SU-DHL-6 (cell line): ENCODE data around the gene CCDC182.

Experiments
- EZH2phosphoT487 ChIP-seq: fragments of 200-600 bp; sonication (generic), shearing (Covaris generic); conservative IDR thresholded peaks from 2 replicates; pipeline ENCODE4 v1.6.1; 2018; ENCODE audit warnings: mild to moderate bottlenecking, antibody characterized with exemption, low read length, moderate library complexity, mixed read lengths
- TF ChIP-seq, protein P1 (sequence below): fragments of 200-600 bp; sonication (generic); IDR thresholded peaks from one replicate; pipeline ENCODE4 v1.5.1; 2017; ENCODE audit warnings: antibody characterized with exemption, mild to moderate bottlenecking, low read length, moderate library complexity; ENCODE audit not compliant: insufficient read depth, poor library complexity, severe bottlenecking

DNA sequence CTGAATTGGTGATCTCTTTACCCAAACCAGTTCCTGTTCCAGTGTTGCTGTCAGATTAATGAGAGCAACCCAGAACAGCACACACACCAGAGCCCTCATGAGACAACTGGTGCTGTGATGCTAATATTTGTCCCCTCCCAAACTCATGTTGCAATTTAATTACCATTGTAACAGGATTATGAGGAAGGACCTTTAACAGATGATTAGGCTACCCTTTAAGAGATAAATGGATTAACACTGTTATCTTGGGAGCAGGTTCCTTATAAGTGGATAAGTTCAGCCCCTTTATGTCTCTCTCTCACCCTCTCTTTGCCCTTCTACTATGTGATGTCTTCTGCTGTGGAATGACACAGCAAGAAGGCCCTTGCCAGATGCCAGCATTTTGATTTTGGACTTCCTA, 1.1 kb upstream of the CCDC182 start:
- TF ChIP-seq, protein P1, sequence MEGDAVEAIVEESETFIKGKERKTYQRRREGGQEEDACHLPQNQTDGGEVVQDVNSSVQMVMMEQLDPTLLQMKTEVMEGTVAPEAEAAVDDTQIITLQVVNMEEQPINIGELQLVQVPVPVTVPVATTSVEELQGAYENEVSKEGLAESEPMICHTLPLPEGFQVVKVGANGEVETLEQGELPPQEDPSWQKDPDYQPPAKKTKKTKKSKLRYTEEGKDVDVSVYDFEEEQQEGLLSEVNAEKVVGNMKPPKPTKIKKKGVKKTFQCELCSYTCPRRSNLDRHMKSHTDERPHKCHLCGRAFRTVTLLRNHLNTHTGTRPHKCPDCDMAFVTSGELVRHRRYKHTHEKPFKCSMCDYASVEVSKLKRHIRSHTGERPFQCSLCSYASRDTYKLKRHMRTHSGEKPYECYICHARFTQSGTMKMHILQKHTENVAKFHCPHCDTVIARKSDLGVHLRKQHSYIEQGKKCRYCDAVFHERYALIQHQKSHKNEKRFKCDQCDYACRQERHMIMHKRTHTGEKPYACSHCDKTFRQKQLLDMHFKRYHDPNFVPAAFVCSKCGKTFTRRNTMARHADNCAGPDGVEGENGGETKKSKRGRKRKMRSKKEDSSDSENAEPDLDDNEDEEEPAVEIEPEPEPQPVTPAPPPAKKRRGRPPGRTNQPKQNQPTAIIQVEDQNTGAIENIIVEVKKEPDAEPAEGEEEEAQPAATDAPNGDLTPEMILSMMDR: no peak
- TF ChIP-seq EZH2phosphoT487: no peak
